Neural cell (in vitro differentiated cells): ENCODE data around the gene GNB2. TPM values are rescaled to one million over a fixed set of nuclear protein-coding genes. Genes with fewer than 3 reads are reported as not detected.

ENCODE experiments used
- H2AFZ ChIP-seq: fragments of 200-600, 300-800 bp; sonication (generic), shearing (Covaris generic); 2 replicates; pipeline ENCODE4 v1.6.0; 2014; ENCODE audit warnings: low read depth, mild to moderate bottlenecking, antibody characterized with exemption, low read length, moderate library complexity
- H3F3A ChIP-seq: fragments of 200-600 bp; shearing (Covaris generic); 2 replicates; pipeline ENCODE4 v1.6.1; 2016; ENCODE audit warnings: mild to moderate bottlenecking, moderate library complexity, mixed read lengths, antibody characterized with exemption, low read length; ENCODE audit not compliant: insufficient read depth, poor library complexity, severe bottlenecking
- H3K27ac ChIP-seq: fragments of 200-600, 300-800 bp; sonication (generic), shearing (Covaris generic); 2 replicates; pipeline ENCODE4 v1.5.1; 2014; ENCODE audit warnings: mild to moderate bottlenecking, low read length, moderate library complexity
- H3K27me3 ChIP-seq: fragments of 300-800, 200-600 bp; sonication (generic), shearing (Covaris generic); 2 replicates; pipeline ENCODE4 v1.6.0; 2014; ENCODE audit warnings: mild to moderate bottlenecking, low read depth, low read length, moderate library complexity; ENCODE audit not compliant: insufficient read depth
- H3K36me3 ChIP-seq: fragments of 300-800, 200-600 bp; sonication (generic), shearing (Covaris generic); 2 replicates; pipeline ENCODE4 v1.5.1; 2014; ENCODE audit warnings: mild to moderate bottlenecking, antibody characterized with exemption, low read length, moderate library complexity; ENCODE audit not compliant: insufficient read depth
- H3K4me2 ChIP-seq: fragments of 300-800, 200-600 bp; sonication (generic), shearing (Covaris generic); 2 replicates; pipeline ENCODE4 v1.6.0; 2014; ENCODE audit warnings: mild to moderate bottlenecking, low read length
- H3K4me3 ChIP-seq: fragments of 300-800, 200-600 bp; sonication (generic), shearing (Covaris generic); 2 replicates; pipeline ENCODE4 v1.5.1; 2014; ENCODE audit warnings: mild to moderate bottlenecking, low read length, moderate library complexity
- H3K79me2 ChIP-seq: fragments of 200-600 bp; shearing (Covaris generic); replicated peaks from 2 replicates; pipeline ENCODE4 v1.6.0; 2014; ENCODE audit warnings: mild to moderate bottlenecking, low read length, moderate library complexity; ENCODE audit not compliant: insufficient read depth
- H3K9ac ChIP-seq: fragments of 300-800, 200-600 bp; sonication (generic), shearing (Covaris generic); 2 replicates; pipeline ENCODE4 v1.6.1; 2016; ENCODE audit warnings: mild to moderate bottlenecking, low read length, mixed read lengths
- H3K9me2 ChIP-seq: fragments of 200-600 bp; shearing (Covaris generic); 2 replicates; pipeline ENCODE4 v1.6.1; 2016; ENCODE audit warnings: mild to moderate bottlenecking, low read length, mixed read lengths; ENCODE audit not compliant: insufficient read depth
- H3K9me3 ChIP-seq: fragments of 200-600, 300-800 bp; sonication (generic), shearing (Covaris generic); 2 replicates; pipeline ENCODE4 v1.6.1; 2016; ENCODE audit warnings: mild to moderate bottlenecking, mixed run types, low read length, moderate library complexity, mixed read lengths
- H4K20me1 ChIP-seq: fragments of 200-600 bp; shearing (Covaris generic); 2 replicates; pipeline ENCODE4 v1.6.1; 2016; ENCODE audit warnings: mild to moderate bottlenecking, mixed run types; ENCODE audit not compliant: insufficient read depth
- EP300 ChIP-seq: fragments of 450-650 bp; conservative IDR thresholded peaks from 2 replicates; pipeline ENCODE4 v1.6.1; 2014; ENCODE audit warnings: antibody characterized with exemption, mild to moderate bottlenecking, moderate library complexity; ENCODE audit not compliant: poor library complexity, severe bottlenecking
- EZH2 ChIP-seq: fragments of 200-600, 300-800 bp; shearing (Covaris generic), sonication (generic); IDR thresholded peaks from 2 replicates; pipeline ENCODE4 v1.6.1; 2014; ENCODE audit warnings: antibody characterized with exemption, low read length, borderline replicate concordance, mild to moderate bottlenecking; ENCODE audit not compliant: insufficient read depth, poor library complexity, severe bottlenecking
- MXI1 ChIP-seq: fragments of 450-650 bp; conservative IDR thresholded peaks from 2 replicates; pipeline ENCODE4 v1.6.1; 2014; ENCODE audit warnings: antibody characterized with exemption, mild to moderate bottlenecking; ENCODE audit not compliant: poor library complexity, severe bottlenecking
- POLR2AphosphoS5 ChIP-seq: IDR thresholded peaks from 2 replicates; pipeline ENCODE4 v1.6.1; 2012
- RAD21 ChIP-seq: fragments of 450-650 bp; conservative IDR thresholded peaks from 2 replicates; pipeline ENCODE4 v1.6.1; 2014; ENCODE audit warnings: antibody characterized with exemption, mild to moderate bottlenecking, moderate library complexity
- SMC3 ChIP-seq: fragments of 450-650 bp; conservative IDR thresholded peaks from 2 replicates; pipeline ENCODE4 v1.6.1; 2014; ENCODE audit warnings: antibody characterized with exemption, mild to moderate bottlenecking, moderate library complexity; ENCODE audit not compliant: poor library complexity
- TAF1 ChIP-seq: IDR thresholded peaks from 2 replicates; pipeline ENCODE4 v1.6.1; 2012; ENCODE audit warnings: low read depth
- polyA plus RNA-seq: library from polyadenylated mRNA; depleted of rRNA; stranded (reverse); fragments of >200 nt; gene quantifications from 2 replicates; pipeline ENCODE4 v1.2.3, GENCODE V29; 2014
- TF ChIP-seq, protein P1 (sequence below): IDR thresholded peaks from 2 replicates; pipeline ENCODE4 v1.6.1; 2012; ENCODE audit warnings: borderline replicate concordance
- TF ChIP-seq, protein P2 (sequence below): fragments of 450-650 bp; IDR thresholded peaks from 2 replicates; pipeline ENCODE4 v1.5.1; 2014; ENCODE audit warnings: antibody characterized with exemption, mild to moderate bottlenecking, moderate library complexity; ENCODE audit not compliant: poor library complexity, severe bottlenecking

GNB2 gene
- polyA plus RNA-seq, 1 donor from 2014 or later = 279 TPM

DNA sequence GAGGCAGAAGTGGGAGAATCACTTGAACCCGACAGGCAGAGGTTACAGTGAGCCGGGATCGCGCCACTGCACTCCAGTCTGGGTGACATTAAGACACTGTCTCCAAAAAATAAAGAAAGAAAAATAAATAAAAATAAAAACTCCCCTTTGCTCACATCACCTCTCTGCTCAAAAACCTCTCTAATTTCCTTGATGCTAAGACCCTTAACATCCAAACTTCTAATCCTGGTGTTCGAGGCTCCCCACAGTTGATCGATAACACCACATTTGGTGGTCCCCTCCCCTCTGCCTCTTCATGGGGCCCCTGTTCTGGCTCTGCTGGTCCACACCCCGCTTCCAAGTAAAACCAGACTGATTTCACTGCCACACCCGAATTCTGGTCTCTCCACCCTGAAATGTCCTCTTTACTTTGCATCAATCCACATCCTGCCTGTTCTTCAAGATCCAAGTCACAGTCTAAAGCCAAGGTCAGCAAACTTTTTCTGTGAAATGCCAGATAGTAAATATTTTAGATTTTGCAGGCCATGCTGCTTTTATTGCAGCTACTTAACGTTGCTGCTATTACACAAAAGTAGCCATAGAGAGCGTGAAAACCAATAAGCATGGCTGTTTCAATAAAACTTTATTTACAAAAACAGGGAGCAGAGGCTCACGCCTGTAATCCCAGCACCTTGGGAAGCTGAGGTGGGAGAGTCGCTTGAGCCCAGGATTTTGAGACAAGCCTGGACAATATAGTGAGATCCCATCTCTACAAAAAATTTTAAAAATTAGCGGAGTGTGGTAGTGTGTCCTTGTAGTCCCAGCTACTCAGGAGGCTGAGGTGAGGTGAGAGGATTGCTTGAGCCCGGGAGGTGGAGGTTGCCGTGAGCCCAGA, 49.4 kb upstream of the GNB2 start:
- no peak overlapping the region for H3K27ac ChIP-seq
- H3K4me2 ChIP-seq = no peak overlapping the region
- no peak overlapping the region for H2AFZ ChIP-seq
- no peaks in the 10 kb centered on the region for H3K27me3 ChIP-seq
- no peaks in the 10 kb centered on the region for H4K20me1 ChIP-seq
- no peaks in the 10 kb centered on the region for H3K79me2 ChIP-seq
- no peaks in the 10 kb centered on the region for H3K9me2 ChIP-seq
- H3K9me3 ChIP-seq = no peaks in the 10 kb centered on the region
- TF ChIP-seq TAF1 (no peak), EP300 (no peak), MXI1 (no peak), RAD21 (no peak), POLR2AphosphoS5 (no peak), EZH2 (no peak), SMC3 (no peak)
- TF ChIP-seq, protein P1, sequence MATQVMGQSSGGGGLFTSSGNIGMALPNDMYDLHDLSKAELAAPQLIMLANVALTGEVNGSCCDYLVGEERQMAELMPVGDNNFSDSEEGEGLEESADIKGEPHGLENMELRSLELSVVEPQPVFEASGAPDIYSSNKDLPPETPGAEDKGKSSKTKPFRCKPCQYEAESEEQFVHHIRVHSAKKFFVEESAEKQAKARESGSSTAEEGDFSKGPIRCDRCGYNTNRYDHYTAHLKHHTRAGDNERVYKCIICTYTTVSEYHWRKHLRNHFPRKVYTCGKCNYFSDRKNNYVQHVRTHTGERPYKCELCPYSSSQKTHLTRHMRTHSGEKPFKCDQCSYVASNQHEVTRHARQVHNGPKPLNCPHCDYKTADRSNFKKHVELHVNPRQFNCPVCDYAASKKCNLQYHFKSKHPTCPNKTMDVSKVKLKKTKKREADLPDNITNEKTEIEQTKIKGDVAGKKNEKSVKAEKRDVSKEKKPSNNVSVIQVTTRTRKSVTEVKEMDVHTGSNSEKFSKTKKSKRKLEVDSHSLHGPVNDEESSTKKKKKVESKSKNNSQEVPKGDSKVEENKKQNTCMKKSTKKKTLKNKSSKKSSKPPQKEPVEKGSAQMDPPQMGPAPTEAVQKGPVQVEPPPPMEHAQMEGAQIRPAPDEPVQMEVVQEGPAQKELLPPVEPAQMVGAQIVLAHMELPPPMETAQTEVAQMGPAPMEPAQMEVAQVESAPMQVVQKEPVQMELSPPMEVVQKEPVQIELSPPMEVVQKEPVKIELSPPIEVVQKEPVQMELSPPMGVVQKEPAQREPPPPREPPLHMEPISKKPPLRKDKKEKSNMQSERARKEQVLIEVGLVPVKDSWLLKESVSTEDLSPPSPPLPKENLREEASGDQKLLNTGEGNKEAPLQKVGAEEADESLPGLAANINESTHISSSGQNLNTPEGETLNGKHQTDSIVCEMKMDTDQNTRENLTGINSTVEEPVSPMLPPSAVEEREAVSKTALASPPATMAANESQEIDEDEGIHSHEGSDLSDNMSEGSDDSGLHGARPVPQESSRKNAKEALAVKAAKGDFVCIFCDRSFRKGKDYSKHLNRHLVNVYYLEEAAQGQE = no peak
- TF ChIP-seq, protein P2, sequence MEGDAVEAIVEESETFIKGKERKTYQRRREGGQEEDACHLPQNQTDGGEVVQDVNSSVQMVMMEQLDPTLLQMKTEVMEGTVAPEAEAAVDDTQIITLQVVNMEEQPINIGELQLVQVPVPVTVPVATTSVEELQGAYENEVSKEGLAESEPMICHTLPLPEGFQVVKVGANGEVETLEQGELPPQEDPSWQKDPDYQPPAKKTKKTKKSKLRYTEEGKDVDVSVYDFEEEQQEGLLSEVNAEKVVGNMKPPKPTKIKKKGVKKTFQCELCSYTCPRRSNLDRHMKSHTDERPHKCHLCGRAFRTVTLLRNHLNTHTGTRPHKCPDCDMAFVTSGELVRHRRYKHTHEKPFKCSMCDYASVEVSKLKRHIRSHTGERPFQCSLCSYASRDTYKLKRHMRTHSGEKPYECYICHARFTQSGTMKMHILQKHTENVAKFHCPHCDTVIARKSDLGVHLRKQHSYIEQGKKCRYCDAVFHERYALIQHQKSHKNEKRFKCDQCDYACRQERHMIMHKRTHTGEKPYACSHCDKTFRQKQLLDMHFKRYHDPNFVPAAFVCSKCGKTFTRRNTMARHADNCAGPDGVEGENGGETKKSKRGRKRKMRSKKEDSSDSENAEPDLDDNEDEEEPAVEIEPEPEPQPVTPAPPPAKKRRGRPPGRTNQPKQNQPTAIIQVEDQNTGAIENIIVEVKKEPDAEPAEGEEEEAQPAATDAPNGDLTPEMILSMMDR = no peak
- no peak overlapping the region for H3K4me3 ChIP-seq
- H3K36me3 ChIP-seq = no peaks in the 10 kb centered on the region
- no peaks in the 10 kb centered on the region for H3F3A ChIP-seq
- H3K9ac ChIP-seq = no peak overlapping the region

DNA sequence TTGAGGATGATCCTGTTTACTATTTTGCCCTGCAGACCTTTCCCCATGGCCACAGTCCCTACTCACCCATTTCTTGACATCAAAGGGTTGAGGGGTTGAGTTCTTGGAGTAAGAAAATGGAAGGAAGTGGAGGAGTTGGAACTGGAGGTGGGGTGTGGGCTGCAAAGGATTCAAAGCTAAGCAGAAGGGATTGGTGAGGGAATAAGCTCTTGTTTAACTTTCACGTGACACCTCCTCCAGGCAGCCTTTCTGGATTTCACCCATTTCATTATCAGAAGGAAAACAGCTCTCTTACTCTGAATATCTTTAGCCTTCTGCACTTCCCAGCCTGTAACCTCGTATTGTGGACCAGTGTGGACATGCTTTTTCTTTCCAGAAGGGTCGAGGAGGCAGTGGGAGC, 47.5 kb upstream of the GNB2 start:
- Histone ChIP-seq H3K27ac (no peak overlapping the region), H3F3A (no peaks in the 10 kb centered on the region), H4K20me1 (no peaks in the 10 kb centered on the region), H2AFZ (no peak overlapping the region), H3K9ac (no peak overlapping the region), H3K79me2 (no peaks in the 10 kb centered on the region), H3K9me2 (no peaks in the 10 kb centered on the region), H3K27me3 (no peaks in the 10 kb centered on the region), H3K36me3 (no peaks in the 10 kb centered on the region), H3K4me2 (no peak overlapping the region), H3K9me3 (no peaks in the 10 kb centered on the region), H3K4me3 (peak overlapping the region; percentile 59)
- TF ChIP-seq EP300 = no peak
- TF ChIP-seq, protein P2 = no peak
- no peak for TF ChIP-seq POLR2AphosphoS5
- TF ChIP-seq TAF1 = no peak
- no peak for TF ChIP-seq SMC3
- no peak for TF ChIP-seq EZH2
- TF ChIP-seq, protein P1 = no peak
- no peak for TF ChIP-seq RAD21
- no peak for TF ChIP-seq MXI1
